ENCODE measurements around the gene RHEB.
A peak's percentile ranks its signal among the peaks of the same experiment; 100 is the strongest.

The RHEB gene

DNA sequence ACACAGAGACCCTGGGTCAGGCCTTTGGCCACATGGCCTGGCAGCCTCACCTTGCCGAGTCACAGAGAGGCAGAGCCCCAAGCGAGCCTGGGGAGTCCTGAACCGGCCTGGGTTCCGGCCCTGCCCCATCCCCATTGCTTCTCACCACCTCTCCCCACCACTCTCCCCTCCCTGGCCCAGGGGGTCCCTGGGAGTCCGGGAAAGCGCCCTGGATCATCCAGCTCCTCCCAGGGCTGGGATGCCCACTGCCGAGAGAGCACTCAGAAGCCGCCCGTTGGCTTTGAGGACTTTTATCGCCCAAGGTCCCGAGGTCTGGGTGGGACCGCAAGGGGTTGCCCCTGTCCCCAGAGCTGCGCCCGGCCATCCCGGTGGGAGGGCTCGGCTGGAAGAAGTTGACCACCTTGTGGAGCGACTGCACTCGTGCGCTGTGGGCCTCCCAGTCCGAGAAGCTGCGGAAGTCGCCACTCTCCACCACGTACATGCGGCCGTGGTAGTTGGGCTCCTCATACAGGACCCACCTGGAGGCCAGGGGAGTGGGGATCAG lies 87.9 kb downstream of the RHEB start:
- no peak for TF ChIP-seq CTCF (IDR thresholded peaks at IDR 0.05; ENCODE audit: control insufficient read depth, insufficient read depth, low read depth, low read length, missing control alignments)
- no peak for DNase-seq (ENCODE audit: low read depth)
- no peak overlapping the region for H3K4me3 ChIP-seq (ENCODE audit: control insufficient read depth, low read depth, low read length)

DNA sequence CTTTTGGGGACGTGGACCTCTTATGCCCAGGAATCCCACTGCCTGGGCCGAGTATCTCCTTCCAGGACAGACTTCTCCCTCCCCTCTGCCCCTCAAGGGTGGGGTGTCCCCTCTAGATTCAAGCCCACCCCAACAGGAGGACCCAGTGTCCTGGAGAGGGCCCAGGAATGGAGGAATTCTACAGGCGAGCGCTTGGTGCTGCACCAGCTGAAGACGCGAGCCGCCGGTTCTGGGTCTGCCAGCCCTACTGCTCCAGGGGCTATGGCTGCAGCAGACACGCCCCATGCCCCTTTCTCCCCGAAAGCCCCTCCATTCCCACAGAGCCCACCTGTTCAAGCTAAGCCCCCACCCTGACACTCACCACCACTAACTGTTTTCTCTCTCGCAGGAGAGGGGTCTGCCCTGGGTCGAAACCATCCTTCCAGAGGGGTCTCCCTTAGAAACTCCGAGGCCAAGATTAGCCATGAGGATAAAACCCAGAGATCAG lies 88.4 kb downstream of the RHEB start:
- H3K4me3 ChIP-seq (ENCODE audit: control insufficient read depth, low read depth, low read length), result no peak overlapping the region
- no peak for TF ChIP-seq CTCF (IDR thresholded peaks at IDR 0.05; ENCODE audit: control insufficient read depth, insufficient read depth, low read depth, low read length, missing control alignments)
- no peak for DNase-seq (ENCODE audit: low read depth)

DNA sequence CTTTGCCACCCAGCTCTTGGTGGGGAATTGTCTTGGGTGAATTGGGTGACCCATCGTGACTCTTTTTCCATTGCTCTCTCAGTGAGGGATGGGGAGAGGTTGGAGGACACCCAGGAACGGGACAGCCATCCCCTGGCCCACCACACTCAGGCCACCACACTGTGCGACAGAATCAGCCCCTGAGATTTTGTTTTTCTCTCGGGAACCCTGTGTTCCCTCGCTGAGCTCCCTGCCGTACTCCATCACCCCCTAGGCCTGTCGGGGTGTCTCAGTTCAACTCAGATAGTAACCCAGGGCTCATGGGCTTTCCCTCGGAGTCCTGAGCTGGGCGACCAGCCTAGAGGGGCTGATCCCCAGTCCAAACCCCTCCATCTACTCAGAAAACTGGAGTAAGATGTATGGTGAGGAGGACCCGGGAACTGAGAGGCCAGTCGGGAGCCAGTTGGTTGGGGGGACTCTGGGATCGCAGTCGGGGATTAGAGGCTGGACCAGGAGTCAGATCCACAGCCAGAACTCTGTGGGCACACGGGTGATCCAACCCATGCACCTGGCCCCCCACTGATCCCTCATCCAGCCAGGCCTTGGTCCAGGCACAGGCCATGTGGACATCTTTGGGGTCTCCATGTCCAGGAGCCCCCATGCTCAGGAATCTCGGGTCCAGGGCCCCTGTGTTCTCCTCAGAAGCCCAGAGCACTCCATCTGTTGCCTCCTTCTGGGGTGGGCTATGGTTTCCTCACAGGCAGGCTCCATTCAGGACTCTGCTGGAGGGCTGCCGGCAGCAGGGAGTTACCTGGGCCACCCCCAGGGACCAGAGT lies 89.1 kb downstream of the RHEB start:
- no peak for TF ChIP-seq CTCF (IDR thresholded peaks at IDR 0.05; ENCODE audit: control insufficient read depth, insufficient read depth, low read depth, low read length, missing control alignments)
- no peak for DNase-seq (ENCODE audit: low read depth)
- no peak overlapping the region for H3K4me3 ChIP-seq (ENCODE audit: control insufficient read depth, low read depth, low read length)

DNA sequence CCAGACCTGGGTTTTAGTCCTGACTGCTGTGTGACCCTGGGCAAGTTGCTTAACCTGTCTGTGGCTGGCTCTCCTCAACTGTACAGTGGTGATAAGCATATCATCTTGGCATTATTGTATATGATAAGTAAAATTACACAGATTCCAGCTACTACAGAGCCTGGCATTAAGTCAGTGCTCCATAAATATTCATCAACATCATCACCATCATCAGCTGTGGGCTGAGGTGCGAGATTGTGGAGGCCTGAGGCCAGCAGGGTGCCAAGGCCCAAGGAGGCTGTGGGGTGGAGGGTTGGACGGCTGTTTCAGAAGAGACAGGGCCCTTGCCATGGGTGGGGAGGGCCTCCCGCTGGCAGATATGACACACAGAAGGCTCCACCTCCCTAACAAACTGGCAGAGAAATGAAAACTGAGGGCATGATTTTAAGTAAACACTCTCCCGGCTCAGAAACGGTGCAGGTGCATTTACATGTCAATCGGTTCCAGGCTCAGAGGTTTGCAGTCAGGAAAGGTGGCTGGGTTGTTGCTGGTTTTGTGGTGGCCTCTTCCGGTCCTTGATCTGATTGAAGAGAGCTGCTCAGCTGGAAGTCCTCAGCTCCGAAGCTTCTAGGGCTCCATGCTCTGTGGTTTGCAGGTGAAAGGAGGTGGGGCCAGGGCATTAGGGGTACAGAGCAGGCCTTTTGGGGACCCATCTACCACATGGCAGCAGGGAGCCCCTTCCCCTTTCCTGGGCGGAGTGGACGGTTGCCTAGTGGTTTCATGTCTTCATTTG lies 89.9 kb downstream of the RHEB start:
- no peak for TF ChIP-seq CTCF (IDR thresholded peaks at IDR 0.05; ENCODE audit: control insufficient read depth, insufficient read depth, low read depth, low read length, missing control alignments)
- no peak for DNase-seq (ENCODE audit: low read depth)
- H3K4me3 ChIP-seq (ENCODE audit: control insufficient read depth, low read depth, low read length), result no peak overlapping the region

DNA sequence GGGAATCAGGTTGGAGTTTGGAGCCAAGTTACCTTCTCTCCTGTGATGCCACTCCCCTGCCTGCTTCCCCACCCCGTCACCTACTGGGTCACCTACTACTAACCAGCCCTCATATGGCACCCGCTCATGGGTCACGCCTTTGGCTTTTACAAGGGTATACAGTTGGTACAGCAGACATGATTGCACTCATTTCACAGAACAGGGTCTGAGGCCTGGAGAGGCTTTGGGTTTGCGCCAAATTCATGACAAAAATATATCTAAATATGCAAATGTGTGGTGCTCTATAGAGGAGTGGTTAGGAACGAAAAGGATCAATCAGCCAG lies 90.5 kb downstream of the RHEB start:
- DNase-seq (ENCODE audit: low read depth), result no peak
- H3K4me3 ChIP-seq (ENCODE audit: control insufficient read depth, low read depth, low read length), result no peak overlapping the region
- no peak for TF ChIP-seq CTCF (IDR thresholded peaks at IDR 0.05; ENCODE audit: control insufficient read depth, insufficient read depth, low read depth, low read length, missing control alignments)

GRCh38 chr7:151428378-151429236 lies 91.1 kb downstream of the RHEB start:
- DNase-seq (ENCODE audit: low read depth), result peak; percentile 20
- TF ChIP-seq CTCF (IDR thresholded peaks at IDR 0.05; ENCODE audit: control insufficient read depth, insufficient read depth, low read depth, low read length, missing control alignments), result no peak
- H3K4me3 ChIP-seq (ENCODE audit: control insufficient read depth, low read depth, low read length), result no peak overlapping the region
